GM18519 (cell line): ENCODE data around the gene SEZ6.

Experiments
- ATAC-seq: cut with Tn5 transposase; IDR thresholded peaks from one replicate; pipeline ENCODE4 v1.9.1; 2021; ENCODE audit warnings: mild to moderate bottlenecking, moderate library complexity; ENCODE audit not compliant: unreplicated experiment, low FRiP score

The SEZ6 gene

GRCh38 chr17:28912281-28912937, 93.4 kb downstream of the SEZ6 start:
- ATAC-seq, result no peak

- no peak for ATAC-seq
Observed at GRCh38 chr17:28911411-28912045, 94.3 kb downstream of the SEZ6 start.

- ATAC-seq, result no peak
Observed at GRCh38 chr17:28910534-28910933, 95.3 kb downstream of the SEZ6 start.

GRCh38 chr17:28908640-28909167, 97.1 kb downstream of the SEZ6 start:
- no peak for ATAC-seq

- ATAC-seq, result no peak
Observed at GRCh38 chr17:28907709-28908475, 97.9 kb downstream of the SEZ6 start.

GRCh38 chr17:28906706-28907438, 99.0 kb downstream of the SEZ6 start:
- no peak for ATAC-seq

GRCh38 chr17:28906276-28906675, 99.6 kb downstream of the SEZ6 start:
- no peak for ATAC-seq
